Measurements from ENCODE around the gene ASB2. TPM values are rescaled to one million over a fixed set of nuclear protein-coding genes. Genes with fewer than 3 reads are reported as not detected.

ASB2 gene, protein sequence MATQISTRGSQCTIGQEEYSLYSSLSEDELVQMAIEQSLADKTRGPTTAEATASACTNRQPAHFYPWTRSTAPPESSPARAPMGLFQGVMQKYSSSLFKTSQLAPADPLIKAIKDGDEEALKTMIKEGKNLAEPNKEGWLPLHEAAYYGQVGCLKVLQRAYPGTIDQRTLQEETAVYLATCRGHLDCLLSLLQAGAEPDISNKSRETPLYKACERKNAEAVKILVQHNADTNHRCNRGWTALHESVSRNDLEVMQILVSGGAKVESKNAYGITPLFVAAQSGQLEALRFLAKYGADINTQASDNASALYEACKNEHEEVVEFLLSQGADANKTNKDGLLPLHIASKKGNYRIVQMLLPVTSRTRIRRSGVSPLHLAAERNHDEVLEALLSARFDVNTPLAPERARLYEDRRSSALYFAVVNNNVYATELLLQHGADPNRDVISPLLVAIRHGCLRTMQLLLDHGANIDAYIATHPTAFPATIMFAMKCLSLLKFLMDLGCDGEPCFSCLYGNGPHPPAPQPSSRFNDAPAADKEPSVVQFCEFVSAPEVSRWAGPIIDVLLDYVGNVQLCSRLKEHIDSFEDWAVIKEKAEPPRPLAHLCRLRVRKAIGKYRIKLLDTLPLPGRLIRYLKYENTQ
- total RNA-seq (2014; rRNA removed; shearing (Covaris generic)) = not detected in 2 replicates

DNA sequence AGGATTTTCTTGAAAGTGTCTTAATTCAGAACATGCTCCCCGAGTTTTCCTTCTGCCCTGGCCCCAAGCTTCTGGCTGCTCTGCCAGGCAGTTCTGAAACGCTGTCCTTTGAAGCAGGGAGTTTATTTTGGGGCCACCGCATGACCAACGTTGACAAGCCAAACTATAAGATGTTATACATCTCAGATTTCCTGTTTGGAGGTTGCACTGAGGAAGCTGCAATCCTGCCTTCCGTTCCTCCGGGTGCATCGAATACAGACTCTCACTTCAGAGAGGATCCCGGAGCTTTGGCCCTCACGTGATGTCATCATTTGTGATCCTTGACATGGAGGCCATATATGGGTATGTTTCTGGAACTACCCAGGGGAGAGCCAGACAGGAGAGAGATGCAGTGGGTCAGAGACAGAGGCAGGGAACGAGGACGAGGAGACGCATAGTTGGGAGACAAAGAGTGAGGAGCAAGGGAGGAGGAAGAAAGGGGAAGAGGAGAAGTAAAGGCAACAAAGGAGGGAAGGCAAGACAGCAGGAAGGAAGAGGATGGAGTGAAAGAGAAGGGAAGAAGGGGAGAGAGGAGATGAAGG is at the start of gene ASB2:
ASB2 (minus strand) TSS at position 94 of the 581 bp plus-strand sequence. CDS start 12,031 bp downstream, outside the sequence.

DNA sequence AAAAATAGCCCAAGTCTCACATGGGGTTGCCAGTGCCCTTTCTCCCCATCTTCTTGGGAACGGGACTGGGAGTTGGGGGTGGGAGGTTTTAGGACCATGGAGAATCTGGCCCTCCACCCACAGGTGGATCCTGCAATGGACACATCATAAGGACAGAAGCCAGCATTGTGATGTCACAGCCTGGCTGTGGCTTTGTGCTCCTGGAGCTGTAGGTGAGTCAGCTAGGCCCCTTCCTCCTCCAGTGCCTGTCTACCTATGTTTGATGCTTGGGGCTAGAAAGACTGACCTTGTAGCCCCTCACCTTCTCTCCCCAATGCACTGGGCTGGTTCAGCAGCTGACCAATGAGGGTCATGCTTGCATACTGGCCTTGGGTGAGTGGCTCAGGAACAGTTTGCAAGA is 20.7 kb upstream of the ASB2 start, which contains the start of gene CCDC197:
CCDC197 (plus strand) TSS at position 220 of the 400 bp plus-strand sequence. CDS start 831 bp downstream, outside the sequence.

DNA sequence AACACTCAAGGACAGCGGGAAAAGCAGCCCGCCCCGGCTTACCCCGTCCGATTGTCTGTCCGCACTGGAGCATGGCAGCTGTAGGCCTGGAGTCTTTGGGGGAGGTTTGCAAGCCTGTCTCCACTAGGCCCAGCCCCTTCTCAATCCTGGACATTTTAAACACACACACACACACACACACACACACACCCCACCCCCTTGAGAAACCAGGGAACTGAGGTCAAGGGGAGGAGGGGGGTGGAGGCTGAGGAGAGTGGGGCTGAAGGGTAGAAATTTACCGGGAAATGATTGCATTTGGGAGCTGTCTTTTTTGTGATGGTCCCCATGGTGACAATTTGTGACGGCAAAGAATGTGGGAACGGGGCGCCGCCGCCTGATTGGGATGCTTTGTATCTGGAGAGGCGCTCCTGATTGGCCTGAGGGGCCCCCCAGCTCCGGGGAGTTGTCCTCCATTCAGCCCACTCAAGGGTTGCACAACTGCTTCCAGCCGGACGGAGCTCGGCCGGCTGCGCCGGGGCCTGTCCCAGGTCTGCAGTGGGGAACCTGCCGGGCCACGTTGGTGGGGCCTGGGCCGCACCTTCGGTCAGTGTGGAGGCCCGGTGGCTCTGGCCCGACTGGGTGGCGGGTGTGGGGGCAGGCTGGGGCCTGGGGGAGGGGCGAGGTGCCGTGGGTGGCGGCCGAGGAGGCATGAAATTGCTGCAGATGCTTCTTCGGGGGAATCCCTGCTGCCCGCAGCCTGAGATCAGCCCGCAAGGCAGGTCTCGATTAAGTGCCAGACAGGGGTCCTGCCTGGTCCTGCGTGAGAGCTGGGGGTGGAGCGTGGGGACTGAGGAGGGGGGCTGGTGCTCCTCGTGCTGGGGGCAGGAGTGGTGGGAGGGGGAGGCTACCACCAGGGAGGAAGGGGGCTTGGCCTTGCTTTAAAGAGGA is 49.2 kb downstream of the ASB2 start, which contains the start of gene FAM181A:
FAM181A (plus strand) TSS at position 472 of the 927 bp plus-strand sequence. CDS start 942 bp downstream, outside the sequence.

Small RNA genes lying within 50 kb of the gene (small RNA-seq; reads per million reads assigned to genes)
- not detected for gene MIR4506

Other genes starting within 250 kb of the ASB2 start
- gene PRIMA1, start 188.1 kb downstream of the ASB2 start, total RNA-seq (2014; rRNA removed; shearing (Covaris generic)) = 0.08 TPM in 1 of 2 replicates, not detected in the other
- gene FAM181A, start 49.2 kb downstream of the ASB2 start, total RNA-seq (2014; rRNA removed; shearing (Covaris generic)) = not detected in 2 replicates
- not detected in 2 replicates for gene CCDC197, start 20.7 kb upstream of the ASB2 start, total RNA-seq (2014; rRNA removed; shearing (Covaris generic))
- 1.3 and 1.4 TPM in 2 replicates for gene OTUB2, start 49.8 kb upstream of the ASB2 start, total RNA-seq (2014; rRNA removed; shearing (Covaris generic))
- 122 and 146 TPM in 2 replicates for gene DDX24, start 104.6 kb upstream of the ASB2 start, total RNA-seq (2014; rRNA removed; shearing (Covaris generic))
- 7.0 and 7.4 TPM in 2 replicates for gene IFI27L1, start 104.7 kb upstream of the ASB2 start, total RNA-seq (2014; rRNA removed; shearing (Covaris generic))
- gene IFI27, start 134.2 kb upstream of the ASB2 start, total RNA-seq (2014; rRNA removed; shearing (Covaris generic)) = not detected in 2 replicates
- gene IFI27L2, start 153.0 kb upstream of the ASB2 start, total RNA-seq (2014; rRNA removed; shearing (Covaris generic)) = 110 and 120 TPM in 2 replicates
- gene PPP4R4, start 197.8 kb upstream of the ASB2 start, total RNA-seq (2014; rRNA removed; shearing (Covaris generic)) = 6.9 and 9.5 TPM in 2 replicates